GM12874 (cell line): ENCODE measurements around the gene TCF19.

Experiments
- TF ChIP-seq, protein P1 (sequence below): IDR thresholded peaks from 2 replicates; pipeline ENCODE4 v1.5.1; 2011; ENCODE audit warnings: low read depth, mild to moderate bottlenecking, control low read depth, low read length, moderate library complexity; ENCODE audit not compliant: insufficient read depth

The TCF19 gene, protein sequence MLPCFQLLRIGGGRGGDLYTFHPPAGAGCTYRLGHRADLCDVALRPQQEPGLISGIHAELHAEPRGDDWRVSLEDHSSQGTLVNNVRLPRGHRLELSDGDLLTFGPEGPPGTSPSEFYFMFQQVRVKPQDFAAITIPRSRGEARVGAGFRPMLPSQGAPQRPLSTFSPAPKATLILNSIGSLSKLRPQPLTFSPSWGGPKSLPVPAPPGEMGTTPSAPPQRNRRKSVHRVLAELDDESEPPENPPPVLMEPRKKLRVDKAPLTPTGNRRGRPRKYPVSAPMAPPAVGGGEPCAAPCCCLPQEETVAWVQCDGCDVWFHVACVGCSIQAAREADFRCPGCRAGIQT

DNA sequence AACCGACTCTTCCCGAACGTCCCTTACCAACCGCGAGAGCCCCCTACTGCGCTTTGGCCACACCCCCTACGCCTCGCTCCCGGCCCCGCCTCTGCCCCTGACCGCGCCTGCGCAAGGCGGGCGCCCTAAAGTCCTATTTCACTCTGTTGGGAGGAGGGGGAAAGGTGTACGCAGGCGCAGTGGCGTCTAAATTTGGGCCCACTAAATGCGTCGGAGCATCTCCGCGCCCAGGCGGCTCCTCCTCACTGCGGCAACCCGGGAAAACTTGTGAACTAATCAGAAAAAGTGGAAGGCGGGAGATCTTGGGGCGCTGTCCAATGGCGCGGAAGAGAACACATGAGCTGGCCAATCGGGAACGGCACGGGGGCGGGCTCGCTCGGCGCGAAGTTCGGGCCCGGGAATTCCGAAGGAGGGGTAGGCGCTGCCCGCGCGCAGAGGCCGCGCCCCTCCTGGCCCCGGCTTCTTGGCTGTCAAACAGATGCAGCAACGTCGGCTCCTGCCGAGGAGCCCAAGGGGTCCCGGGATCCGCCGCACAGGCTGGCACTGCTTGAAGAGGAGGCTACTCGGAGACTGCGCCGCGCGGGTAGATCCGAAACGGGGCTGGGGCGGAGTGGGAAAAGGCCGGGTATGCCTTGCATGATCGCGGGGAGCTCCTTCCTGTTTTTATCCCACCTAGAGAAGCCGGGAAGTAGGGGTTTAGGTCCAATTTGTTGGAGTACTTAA, at the start of gene TCF19:
Gene TCF19 (plus strand): TSS at position 450 of the 723 bp plus-strand sequence. CDS start 881 bp downstream, outside the sequence.
- TF ChIP-seq, protein P1, sequence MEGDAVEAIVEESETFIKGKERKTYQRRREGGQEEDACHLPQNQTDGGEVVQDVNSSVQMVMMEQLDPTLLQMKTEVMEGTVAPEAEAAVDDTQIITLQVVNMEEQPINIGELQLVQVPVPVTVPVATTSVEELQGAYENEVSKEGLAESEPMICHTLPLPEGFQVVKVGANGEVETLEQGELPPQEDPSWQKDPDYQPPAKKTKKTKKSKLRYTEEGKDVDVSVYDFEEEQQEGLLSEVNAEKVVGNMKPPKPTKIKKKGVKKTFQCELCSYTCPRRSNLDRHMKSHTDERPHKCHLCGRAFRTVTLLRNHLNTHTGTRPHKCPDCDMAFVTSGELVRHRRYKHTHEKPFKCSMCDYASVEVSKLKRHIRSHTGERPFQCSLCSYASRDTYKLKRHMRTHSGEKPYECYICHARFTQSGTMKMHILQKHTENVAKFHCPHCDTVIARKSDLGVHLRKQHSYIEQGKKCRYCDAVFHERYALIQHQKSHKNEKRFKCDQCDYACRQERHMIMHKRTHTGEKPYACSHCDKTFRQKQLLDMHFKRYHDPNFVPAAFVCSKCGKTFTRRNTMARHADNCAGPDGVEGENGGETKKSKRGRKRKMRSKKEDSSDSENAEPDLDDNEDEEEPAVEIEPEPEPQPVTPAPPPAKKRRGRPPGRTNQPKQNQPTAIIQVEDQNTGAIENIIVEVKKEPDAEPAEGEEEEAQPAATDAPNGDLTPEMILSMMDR: no peak

DNA sequence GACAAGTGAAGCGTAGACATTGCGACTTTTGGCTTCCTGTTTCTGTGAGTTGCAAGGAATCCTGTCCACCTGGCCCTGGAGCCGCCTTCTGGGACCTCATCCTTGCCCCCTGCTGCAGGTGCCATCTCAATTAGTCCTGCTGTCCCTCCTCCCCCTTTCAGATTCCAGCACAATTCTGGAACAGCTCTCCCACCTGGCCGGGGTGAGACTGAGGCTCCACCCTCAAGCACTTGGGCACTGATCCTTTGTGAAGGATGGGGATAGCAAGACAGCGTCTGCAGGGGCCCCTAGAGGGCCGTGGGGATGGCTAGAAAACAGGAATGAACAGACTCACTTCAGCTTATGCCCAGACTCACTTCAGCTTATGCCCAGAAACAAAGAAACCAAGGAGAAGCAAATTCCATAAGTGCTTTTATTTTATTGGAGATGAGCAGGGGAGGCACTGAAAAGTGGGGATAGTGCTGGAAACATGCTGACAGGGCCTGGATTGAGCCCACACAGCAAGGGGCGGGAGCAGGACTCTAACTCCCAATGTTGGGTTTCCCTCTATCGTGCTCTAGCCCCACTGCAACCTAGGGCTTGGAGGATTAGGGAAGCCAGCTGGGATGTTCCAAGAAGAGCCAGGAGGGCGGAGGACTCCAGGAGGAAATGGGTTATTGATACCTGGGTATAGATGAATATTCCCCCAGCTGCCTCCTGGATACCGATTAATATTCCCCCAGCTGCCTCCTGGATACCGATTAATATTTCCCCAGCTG, 47.4 kb upstream of the TCF19 start:
- TF ChIP-seq, protein P1: no peak

DNA sequence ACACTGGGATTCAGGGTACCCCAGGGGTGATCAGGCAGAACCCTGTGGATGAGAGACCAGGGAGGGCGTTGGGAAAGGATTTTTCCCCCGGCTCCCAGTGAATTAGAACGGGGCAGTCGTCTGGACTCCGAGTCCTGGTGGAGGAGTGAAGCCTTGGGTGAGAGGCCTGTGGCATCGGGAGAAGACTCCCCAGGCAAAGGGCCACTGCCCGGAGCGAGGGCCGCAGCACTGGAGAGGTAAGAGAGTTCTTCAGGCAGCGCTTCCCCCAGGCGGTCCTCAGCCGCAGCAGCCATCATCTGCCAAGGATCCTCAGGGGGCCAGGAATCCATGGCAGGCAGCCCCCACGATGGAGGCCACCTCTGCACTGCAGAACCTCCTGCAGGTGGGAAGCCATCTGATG, 46.7 kb upstream of the TCF19 start:
- TF ChIP-seq, protein P1: no peak

DNA sequence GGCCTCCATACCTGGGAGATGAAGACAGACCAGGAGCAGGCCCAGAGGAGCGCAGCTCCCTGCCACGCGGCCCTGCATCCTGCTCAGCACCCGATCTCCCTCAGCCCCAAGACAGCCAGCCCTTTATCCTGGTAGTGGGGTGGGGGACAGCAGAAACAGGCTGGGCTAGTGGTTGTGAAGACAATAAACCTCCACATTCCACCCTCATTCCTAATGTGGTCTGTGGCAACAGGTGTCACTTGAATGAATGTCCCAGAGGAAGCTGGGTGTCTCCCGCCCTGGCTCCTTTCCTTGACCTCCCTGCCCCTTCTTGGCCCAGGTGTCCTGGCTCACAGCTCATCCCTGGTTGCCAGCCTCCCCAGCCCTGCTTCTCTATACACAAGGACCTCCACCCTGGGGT, 45.9 kb upstream of the TCF19 start, which contains the start of gene C6orf15:
Gene C6orf15 (minus strand): TSS at position 98 of the 400 bp plus-strand sequence. CDS start 20 bp downstream, at position 78.
- TF ChIP-seq, protein P1: no peak

DNA sequence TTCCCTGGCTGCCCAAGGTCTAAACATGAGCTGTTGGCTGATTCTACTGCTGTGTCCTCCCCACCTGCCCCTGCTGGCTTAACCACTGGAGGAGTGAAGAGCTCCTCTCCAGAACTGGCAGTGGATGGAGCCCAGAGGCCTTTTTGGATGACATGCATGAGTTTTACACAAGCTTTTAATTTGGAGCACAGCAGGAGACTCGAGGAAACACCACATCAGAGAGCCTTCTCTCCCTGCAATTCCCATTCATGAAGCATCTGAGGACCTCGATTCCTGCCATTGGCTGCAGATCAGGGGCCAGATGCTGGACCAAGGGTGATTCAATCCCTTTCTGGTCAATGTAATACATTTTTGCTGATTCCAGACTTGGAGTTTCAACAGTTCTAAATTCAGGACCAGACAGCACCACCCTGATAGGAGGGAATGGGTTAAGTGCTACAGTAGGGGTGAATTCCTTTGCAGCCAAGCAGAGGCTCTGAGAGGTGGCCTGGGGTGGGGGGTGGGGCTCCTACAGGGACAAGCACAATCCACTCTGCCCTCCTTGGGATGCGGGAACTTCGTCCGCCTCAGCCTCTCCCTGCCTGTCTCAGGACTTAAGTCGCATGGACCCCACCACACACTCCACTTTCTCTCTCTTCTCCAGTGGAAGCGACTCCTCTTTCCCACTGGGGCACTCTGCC, 44.4 kb upstream of the TCF19 start:
- TF ChIP-seq, protein P1: no peak

DNA sequence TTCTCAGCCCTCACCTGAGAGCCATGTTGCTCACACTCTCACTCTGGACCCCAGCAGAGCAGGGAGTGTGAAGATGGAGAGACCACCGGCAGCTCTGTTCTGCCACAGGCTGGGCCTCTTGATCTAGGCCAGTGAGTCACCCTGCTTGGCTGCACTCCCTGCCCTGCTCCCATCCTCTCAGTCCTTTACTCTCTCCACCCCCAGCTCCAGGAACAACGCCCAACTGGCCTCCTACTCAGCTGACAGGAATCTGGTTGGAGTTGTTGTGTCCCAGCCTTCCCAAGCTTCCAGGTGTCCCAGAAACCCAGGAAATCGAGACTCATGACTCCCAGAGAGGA, 43.9 kb upstream of the TCF19 start, which contains the start of gene PSORS1C1:
Gene PSORS1C1 (plus strand): TSS at position 260 of the 338 bp plus-strand sequence. CDS start 14,833 bp downstream, outside the sequence.
- TF ChIP-seq, protein P1: no peak
